NOMO-1 treated with dmso at 0.1 percent for 144 hours (cell line): Measurements from ENCODE around the gene AMTN.
A peak's percentile ranks its signal among the peaks of the same experiment; 100 is the strongest.
"Not testable (repeated sequence)": the region's sequence is repeated elsewhere in the genome, so short reads cannot be mapped to it uniquely, and the experiment has no call there.

Experiments used
- DNase-seq: peaks from one replicate; lab custom pipeline; 2025; ENCODE audit not compliant: unreplicated experiment; lab: John Stamatoyannopoulos, UW

The AMTN gene, protein sequence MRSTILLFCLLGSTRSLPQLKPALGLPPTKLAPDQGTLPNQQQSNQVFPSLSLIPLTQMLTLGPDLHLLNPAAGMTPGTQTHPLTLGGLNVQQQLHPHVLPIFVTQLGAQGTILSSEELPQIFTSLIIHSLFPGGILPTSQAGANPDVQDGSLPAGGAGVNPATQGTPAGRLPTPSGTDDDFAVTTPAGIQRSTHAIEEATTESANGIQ

GRCh38 chr4:70518269-70518668 lies at the start of gene AMTN:
AMTN (plus strand) TSS chr4:70518569; CDS start chr4:70518778, 209 bp downstream.
- DNase-seq = no peak

- no peak for DNase-seq
Measured at GRCh38 chr4:70471897-70472296, 46.5 kb upstream of the AMTN start, which contains the start of gene MUC7. MUC7 (plus strand) TSS chr4:70472197; CDS start chr4:70474022, 1,825 bp downstream.

DNA sequence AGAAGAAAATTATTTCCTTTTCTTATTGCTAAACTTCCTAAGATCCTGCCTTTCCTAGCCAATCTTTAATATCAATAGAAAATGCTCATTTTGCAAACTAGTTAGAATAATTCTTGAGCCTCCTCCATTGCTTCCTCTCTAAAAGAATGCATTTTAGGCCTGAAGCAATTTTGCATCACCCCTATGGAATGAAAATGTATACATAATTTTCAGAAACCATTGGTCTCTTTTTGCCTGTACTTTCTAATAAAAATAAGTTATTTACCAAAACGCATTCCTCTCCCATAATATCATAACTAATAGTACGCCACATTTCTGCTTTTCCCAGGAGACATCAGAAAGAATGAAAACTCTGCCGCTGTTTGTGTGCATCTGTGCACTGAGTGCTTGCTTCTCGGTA lies 44.7 kb upstream of the AMTN start:
- DNase-seq = no peak

DNA sequence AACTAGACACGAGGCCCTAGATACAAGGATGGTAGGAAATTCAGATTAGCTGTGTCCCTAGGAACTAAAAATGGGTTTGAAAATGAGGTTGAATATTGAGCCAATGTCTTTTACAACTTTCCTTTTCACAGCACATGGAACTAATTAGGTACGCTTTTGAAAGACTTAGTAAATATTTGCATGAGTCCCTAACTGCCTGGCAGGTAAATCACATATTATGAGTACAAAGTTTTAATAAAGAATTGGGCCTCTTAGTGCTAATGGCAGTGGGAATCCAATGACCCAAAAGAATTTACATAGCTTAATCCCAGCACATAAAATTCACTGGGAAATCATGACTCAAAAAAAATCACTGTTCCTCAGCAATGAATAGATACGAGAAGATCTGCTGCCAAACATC lies 29.6 kb upstream of the AMTN start:
- no peak for DNase-seq

- no peak for DNase-seq
Measured at GRCh38 chr4:70496231-70496630, 22.1 kb upstream of the AMTN start.

- not testable (repeated sequence) for DNase-seq
Measured at GRCh38 chr4:70501838-70502237, 16.5 kb upstream of the AMTN start.

GRCh38 chr4:70504733-70505132 lies 13.6 kb upstream of the AMTN start:
- DNase-seq = no peak

GRCh38 chr4:70505151-70505748 lies 13.1 kb upstream of the AMTN start:
- peak; percentile 1 for DNase-seq

- DNase-seq = no peak
Measured at GRCh38 chr4:70508801-70509200, 9.6 kb upstream of the AMTN start.

DNA sequence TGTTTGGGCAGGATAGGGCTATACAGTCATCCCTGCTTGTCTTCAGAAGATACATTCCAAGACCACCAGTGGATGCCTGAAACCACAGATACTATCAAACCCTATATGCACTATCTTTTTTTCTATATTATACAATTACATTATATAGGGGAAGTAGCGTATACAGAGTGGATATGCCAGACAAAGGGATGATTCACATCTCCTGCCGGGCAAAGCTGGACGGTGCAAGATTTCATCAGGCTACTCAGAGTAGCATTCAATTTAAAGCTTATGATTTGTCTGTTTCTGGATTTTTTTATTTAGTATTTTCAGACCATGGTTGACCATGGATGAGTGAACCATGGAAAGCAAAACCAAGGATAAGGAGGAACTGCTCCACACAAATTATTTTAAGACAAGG lies 7.0 kb upstream of the AMTN start:
- no peak for DNase-seq

DNA sequence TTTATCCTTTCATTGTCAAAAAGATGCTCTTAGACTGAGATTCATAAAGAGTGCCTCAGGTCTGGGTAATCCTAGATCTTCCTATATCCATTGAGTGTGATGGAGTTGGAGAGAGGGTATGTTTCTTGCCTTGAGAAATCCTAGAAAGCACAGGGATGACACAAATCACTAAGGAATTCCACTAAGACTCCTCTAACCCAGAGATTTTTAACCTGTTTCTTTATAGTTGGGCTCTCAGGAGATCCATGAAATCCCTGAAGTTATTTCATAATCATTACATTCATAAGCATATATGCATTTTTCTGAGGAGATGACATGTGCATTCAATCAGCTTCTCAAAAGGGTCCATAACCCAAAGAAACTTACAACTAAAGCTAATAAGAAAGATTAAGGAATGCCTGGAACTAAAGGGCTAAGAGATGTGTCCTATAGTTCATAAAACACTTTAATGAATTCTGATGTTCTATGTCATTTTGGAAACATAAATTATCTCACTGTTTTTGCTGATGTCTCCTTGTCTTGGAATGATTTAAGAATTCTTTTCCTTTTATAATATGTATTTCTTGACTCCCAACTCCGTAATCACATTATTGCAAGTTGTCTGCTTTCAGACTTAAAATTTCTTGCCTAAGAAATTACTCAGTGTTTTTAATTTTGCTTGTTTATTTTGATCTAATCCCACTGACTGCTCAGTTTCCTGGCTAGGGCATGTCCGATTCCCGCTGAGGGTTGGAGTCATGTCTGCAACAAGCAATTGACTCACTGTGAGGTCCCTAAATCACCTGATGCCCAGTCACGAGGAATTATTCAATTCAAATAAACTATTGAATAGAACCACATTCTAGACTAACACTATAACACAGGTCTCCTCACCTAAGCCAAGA lies 2.8 kb upstream of the AMTN start:
- DNase-seq = no peak

GRCh38 chr4:70518716-70519115 lies 347 bp downstream of the AMTN start:
- DNase-seq = no peak

- DNase-seq = no peak
Measured at GRCh38 chr4:70522626-70523025, 4.3 kb downstream of the AMTN start.

- no peak for DNase-seq
Measured at GRCh38 chr4:70530997-70531396, 12.6 kb downstream of the AMTN start.

DNA sequence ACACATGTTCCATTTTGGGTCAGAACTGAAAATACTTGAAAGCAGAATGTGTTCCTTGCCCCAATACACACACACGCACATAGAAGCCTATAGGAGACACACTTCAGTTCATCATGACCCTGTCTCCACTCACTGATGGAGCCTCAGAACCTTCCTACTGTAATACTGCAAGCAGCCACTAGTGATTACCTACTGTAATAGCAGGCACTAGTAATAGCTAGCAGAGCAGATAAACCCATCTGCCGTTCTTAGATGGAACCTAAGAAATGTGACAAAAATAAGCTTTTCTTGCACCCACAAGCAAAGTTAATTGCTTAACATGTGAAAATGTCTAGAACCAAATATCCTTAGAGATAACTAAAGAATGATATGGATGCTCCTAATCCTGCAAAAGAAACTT lies 13.6 kb downstream of the AMTN start:
- DNase-seq = no peak

DNA sequence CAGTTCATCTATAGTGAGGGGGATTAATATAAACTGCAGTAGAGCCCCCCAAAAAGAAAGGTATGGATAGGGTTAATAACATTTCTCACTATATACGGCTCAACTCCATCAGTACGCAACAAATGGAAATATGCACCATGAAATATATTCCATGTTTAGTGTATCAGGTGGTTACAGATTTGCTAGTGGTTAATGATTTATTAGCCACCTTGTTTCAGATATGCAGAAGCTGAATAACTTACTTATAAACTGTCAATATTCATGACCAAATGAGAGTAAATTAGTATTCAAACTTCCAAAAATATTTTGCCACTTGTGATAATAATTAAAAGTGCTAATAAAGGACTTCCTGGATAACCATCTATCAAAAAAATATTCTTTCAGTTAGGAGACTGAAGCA lies 14.8 kb downstream of the AMTN start:
- DNase-seq = no peak

DNA sequence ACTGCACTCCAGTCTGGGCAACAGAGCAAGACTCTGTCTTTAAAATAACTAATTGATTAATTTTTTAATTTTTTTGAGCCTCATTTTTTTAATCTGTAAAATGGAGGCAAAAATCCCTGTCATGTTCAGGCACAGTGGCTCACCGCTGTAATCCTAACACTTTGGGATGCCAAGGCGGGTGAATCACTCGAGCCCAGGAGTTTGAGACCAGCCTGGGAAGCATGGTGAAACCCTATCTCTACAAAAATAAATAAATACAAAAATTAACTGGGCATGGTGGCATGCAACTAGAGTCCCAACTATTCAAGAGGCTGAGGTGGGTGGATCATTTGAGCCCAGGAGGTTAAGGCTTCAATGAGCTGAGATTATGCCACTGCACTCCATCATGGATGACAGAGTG lies 15.4 kb downstream of the AMTN start:
- DNase-seq = no peak

GRCh38 chr4:70534886-70535285 lies 16.5 kb downstream of the AMTN start:
- DNase-seq = not testable (repeated sequence)

GRCh38 chr4:70538869-70539268 lies 20.5 kb downstream of the AMTN start:
- DNase-seq = no peak

DNA sequence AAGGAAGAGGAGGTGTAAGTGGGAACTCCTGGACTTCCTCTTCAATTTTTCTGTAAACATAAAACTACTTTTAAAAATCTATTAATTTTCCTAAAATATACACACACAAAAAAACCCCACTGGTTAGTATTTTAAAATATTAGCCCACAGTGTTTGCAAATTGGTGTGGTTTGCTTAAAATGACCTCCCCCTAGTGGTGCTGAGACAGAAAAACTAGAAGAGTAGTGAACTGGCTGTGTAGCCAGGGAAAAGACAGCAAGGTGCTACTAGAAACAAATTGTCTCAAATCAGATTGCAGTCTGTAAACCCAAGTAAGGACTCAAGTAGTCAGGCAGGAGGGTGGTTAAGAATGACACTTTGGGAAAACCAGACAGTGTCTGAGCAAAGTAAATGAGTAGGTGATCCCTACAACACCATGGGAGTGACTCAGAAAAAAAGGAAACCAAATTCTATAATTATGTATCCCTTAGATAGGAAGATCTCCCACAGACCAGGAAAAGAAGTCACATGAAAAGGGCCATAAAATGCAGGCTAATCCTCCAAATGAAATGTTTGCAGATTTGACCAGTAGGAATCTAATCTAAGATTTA lies 26.0 kb downstream of the AMTN start:
- no peak for DNase-seq

DNA sequence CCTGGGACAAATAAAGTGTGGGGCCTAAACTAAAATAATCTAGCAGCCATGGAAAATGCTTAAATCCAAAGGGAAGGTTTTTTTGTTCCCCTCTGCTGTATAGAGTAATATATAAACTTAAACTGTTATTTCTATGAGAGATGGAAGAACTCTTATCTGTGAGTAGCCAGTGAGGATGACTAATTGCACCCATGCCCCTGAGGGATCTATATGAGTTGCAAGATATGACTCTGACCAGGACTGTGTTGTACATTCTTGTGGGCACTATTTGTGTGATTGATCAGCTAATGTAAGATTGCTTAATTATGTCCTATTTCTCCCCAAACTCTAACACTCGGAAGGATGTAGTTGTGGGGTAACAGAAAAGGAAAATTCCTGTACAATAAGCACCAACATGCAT lies 38.5 kb downstream of the AMTN start:
- no peak for DNase-seq
